Tibial artery (tissue), 4 donors: ENCODE results near the gene CRYBA4.

Source experiments
- DNase-seq, 2 donors: peaks; one replicate each; pipeline ENCODE4 v3.0.0-alpha.2; 2019
- H3K27ac ChIP-seq, 2 donors: fragments of 200-600 bp; sonication (generic) in 1 of 2; 1 replicate in 1 of 2; 2 replicates in 1 of 2; pipeline ENCODE4 v1.5.1; 2018 to 2019; ENCODE audit warnings: mild to moderate bottlenecking in 1 of 2
- H3K27me3 ChIP-seq, 2 donors: fragments of 200-600 bp; sonication (generic) in 1 of 2; one replicate each; pipeline versions ENCODE4 v1.5.1 to v1.6.0; 2016 to 2019
- H3K36me3 ChIP-seq, 3 donors: fragments of 200-600 bp; sonication (generic) in 2 of 3; one replicate each; pipeline ENCODE4 v1.5.1; 2016 to 2019; ENCODE audit warnings: mild to moderate bottlenecking in 2 of 3
- H3K4me1 ChIP-seq, 4 donors: fragments of 200-600 bp; sonication (generic) in 2 of 4; 1 replicate in 3 of 4; 2 replicates in 1 of 4; pipeline ENCODE4 v1.5.1; 2016 to 2019
- H3K4me3 ChIP-seq, 2 donors: fragments of 200-600 bp; sonication (generic) in 1 of 2; 1 replicate in 1 of 2; 2 replicates in 1 of 2; pipeline ENCODE4 v1.5.1; 2018 to 2019; ENCODE audit warnings: mild to moderate bottlenecking in 2 of 2
- H3K9me3 ChIP-seq, 3 donors: fragments of 200-600 bp; sonication (generic) in 1 of 3; one replicate each; pipeline ENCODE4 v1.5.1; 2016 to 2019
- CTCF ChIP-seq, 2 experiments: fragments of 200-600 bp in 1 of 2; fragments of 450-650 bp in 1 of 2; IDR thresholded peaks; one replicate each; pipeline ENCODE4 v1.5.1; 2017 to 2019; ENCODE audit warnings: antibody characterized with exemption in 2 of 2, mild to moderate bottlenecking in 1 of 2, moderate library complexity in 1 of 2
- intact Hi-C: fragments of 100-400 bp; cut with DNase I; formaldehyde crosslinking; loops from one replicate; pipeline ENCODE4 v1.15.0; 2023; ENCODE audit warnings: low total_unique reads

Gene CRYBA4

GRCh38 chr22:26658671-26659478 lies 37.1 kb downstream of the CRYBA4 start:
- H3K27ac ChIP-seq = no peak overlapping the region
- peaks cover 0 to 82% of the 10 kb centered on the region in 2 donors for H3K27me3 ChIP-seq
- intact Hi-C loops = no loop called here
- TF ChIP-seq CTCF (IDR thresholded peaks at IDR 0.05) = no peak
- H3K9me3 ChIP-seq = no peaks in the 10 kb centered on the region
- DNase-seq = no peak
- H3K4me1 ChIP-seq = peaks cover 0 to 23% (median 21%) of the 10 kb centered on the region in 4 donors
- H3K4me3 ChIP-seq = peak overlapping the region in 1 of 2 donors; percentile 32
- H3K36me3 ChIP-seq = no peaks in the 10 kb centered on the region

DNA sequence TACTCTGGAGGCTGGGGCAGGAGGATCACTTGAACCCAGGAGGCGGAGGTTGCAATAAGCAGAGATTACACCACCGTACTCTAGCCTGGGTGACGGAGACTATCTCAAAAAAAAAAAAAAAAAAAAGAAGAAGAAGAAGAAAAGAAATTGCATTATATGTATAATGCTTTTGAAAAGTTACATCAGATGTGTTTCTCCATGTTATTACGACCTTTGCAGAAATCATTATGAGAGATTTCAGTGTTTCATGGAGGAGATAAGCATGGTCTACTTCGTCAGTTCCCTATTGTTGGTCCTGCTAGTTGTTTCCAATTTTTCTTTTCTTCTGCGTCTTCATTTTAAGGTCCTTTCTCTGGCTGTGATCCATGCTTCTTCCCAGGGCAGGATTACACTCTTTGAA lies 38.6 kb downstream of the CRYBA4 start:
- H3K27ac ChIP-seq = no peak overlapping the region
- no peak for DNase-seq
- H3K4me3 ChIP-seq = no peak overlapping the region
- H3K9me3 ChIP-seq = no peaks in the 10 kb centered on the region
- no peaks in the 10 kb centered on the region for H3K36me3 ChIP-seq
- peaks cover 0 to 80% of the 10 kb centered on the region in 2 donors for H3K27me3 ChIP-seq
- peaks cover 0 to 23% (median 21%) of the 10 kb centered on the region in 4 donors for H3K4me1 ChIP-seq
- intact Hi-C loops = no loop called here
- TF ChIP-seq CTCF (IDR thresholded peaks at IDR 0.05) = no peak

DNA sequence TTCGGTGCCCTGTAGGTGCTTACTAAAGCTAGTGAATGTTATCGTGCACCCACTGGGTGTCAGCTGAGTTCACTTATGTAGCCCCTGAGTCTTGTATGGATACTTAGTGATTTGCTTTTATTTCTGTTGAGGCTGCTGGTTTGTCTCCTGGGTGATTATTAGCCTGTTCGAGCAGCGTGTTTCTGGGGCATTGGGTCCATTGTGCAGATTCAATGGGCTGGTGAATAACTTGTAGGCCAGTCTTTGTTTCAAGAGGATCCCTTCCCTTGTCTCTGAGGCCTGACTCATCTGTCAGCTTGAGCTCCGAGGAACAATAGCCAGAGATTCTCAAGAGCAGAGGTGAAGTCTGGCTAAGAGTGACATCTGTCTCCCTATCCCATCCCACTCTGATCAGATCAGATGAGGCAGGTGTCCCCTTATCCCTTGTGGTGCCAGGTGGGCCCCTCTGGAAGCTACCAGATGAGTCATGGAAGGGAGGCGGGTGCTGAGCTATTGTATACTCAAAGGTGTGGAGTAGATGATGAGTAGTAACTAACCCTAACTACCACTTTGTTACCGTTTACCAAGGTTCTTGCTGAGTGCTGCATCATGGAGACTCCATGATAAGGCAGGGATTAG lies 39.3 kb downstream of the CRYBA4 start:
- peaks cover 0 to 23% (median 21%) of the 10 kb centered on the region in 4 donors for H3K4me1 ChIP-seq
- no peaks in the 10 kb centered on the region for H3K36me3 ChIP-seq
- H3K9me3 ChIP-seq = no peaks in the 10 kb centered on the region
- H3K27me3 ChIP-seq = peaks cover 0 to 74% of the 10 kb centered on the region in 2 donors
- TF ChIP-seq CTCF (IDR thresholded peaks at IDR 0.05) = no peak
- no peak overlapping the region for H3K4me3 ChIP-seq
- H3K27ac ChIP-seq = no peak overlapping the region
- no peak for DNase-seq
- intact Hi-C loops = no loop called here

- Histone ChIP-seq H3K27ac (no peak overlapping the region), H3K9me3 (no peaks in the 10 kb centered on the region), H3K4me3 (no peak overlapping the region), H3K4me1 (peaks cover 0 to 20% (median 18%) of the 10 kb centered on the region in 4 donors), H3K36me3 (no peaks in the 10 kb centered on the region), H3K27me3 (peaks cover 0 to 74% of the 10 kb centered on the region in 2 donors)
- DNase-seq = no peak
- intact Hi-C loops = no loop called here
- TF ChIP-seq CTCF (IDR thresholded peaks at IDR 0.05) = no peak
Observed at GRCh38 chr22:26662160-26662559, 40.4 kb downstream of the CRYBA4 start.

DNA sequence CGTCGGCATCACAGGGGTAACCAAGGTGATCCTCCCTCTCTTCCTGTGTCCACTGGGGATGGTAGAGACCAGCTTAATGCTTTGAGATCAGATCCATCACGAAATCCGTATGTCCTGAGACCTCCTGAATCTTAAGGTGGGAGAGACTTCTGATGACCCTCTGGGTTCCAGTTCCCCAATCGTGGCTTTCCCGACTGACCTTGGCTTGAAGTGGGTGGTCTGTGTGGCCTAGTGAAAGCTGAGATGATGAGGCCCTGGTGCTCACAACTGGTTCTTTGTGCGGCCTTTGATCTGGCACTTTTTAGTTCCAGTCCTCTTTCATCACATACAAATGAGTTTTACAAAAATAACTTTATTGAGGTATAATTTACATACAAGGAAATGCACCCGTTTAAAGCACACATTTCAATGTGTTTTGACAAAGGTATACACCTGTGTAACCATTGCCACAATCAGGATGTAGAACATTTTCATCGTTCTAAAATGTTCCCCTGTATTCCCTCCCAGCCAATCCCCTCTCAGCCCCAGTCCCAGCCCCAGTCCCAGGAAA lies 41.7 kb downstream of the CRYBA4 start:
- peaks cover 0 to 7% (median 6%) of the 10 kb centered on the region in 4 donors for H3K4me1 ChIP-seq
- no peak overlapping the region for H3K4me3 ChIP-seq
- H3K27ac ChIP-seq = no peak overlapping the region
- peaks cover 0 to 74% of the 10 kb centered on the region in 2 donors for H3K27me3 ChIP-seq
- no peak for TF ChIP-seq CTCF (IDR thresholded peaks at IDR 0.05)
- no peaks in the 10 kb centered on the region for H3K9me3 ChIP-seq
- no peaks in the 10 kb centered on the region for H3K36me3 ChIP-seq
- DNase-seq = no peak
- intact Hi-C loops = no loop called here
